ENCODE data around the gene JAML. TPM values are rescaled to one million over a fixed set of nuclear protein-coding genes. Genes with fewer than 3 reads are reported as not detected.

The JAML gene
- polyA plus RNA-seq, 1 donor (not counting 4 experiments of a cell fraction or from before 2014, with no cell fraction given): 0.01 TPM

DNA sequence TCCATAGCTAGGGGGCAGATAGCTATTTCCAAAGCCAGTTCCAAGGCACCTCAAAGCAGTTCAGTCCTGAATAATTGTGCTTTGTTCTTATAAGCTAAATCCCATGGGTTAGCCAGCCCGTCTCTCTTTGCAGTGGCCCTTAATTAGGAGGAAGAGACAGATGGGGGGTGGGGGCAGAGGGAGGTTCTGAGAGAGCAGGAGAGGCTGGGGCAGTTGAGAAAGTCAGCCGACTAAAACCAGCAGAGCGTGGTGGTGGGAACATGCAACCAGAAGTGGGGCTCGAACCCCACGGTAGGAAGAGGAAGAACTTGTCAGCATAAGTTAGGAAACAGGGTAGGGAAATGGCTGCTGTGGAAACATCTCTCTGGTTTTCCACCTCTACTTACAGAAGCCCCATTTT lies 61.3 kb downstream of the JAML start:
- H4K20me1 ChIP-seq (ENCODE audit: control insufficient read depth, extremely low read depth, insufficient read depth, low read length): no peaks in the 10 kb centered on the region
- no peak overlapping the region for H3K4me3 ChIP-seq (ENCODE audit: control insufficient read depth in 2 of 3, extremely low read depth in 1 of 3, insufficient read depth in 2 of 3, low read depth in 1 of 3, low read length in 3 of 3)
- H2AFZ ChIP-seq (ENCODE audit: control insufficient read depth, low read length): no peak overlapping the region
- FAIRE-seq (no peak), DNase-seq (ENCODE audit: low read depth, low spot score) (no peak)
- H3K9ac ChIP-seq (ENCODE audit: control insufficient read depth, extremely low read depth, insufficient read depth, low read length): no peak overlapping the region
- H3K4me2 ChIP-seq (ENCODE audit: control insufficient read depth, extremely low read depth, insufficient read depth, low read depth, low read length): no peak overlapping the region
- TF ChIP-seq, protein P1, sequence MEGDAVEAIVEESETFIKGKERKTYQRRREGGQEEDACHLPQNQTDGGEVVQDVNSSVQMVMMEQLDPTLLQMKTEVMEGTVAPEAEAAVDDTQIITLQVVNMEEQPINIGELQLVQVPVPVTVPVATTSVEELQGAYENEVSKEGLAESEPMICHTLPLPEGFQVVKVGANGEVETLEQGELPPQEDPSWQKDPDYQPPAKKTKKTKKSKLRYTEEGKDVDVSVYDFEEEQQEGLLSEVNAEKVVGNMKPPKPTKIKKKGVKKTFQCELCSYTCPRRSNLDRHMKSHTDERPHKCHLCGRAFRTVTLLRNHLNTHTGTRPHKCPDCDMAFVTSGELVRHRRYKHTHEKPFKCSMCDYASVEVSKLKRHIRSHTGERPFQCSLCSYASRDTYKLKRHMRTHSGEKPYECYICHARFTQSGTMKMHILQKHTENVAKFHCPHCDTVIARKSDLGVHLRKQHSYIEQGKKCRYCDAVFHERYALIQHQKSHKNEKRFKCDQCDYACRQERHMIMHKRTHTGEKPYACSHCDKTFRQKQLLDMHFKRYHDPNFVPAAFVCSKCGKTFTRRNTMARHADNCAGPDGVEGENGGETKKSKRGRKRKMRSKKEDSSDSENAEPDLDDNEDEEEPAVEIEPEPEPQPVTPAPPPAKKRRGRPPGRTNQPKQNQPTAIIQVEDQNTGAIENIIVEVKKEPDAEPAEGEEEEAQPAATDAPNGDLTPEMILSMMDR (optimal IDR thresholded peaks at IDR 0.05 in 1 of 3, IDR thresholded peaks at IDR 0.05 in 1 of 3, conservative IDR thresholded peaks at IDR 0.05 in 1 of 3; ENCODE audit: extremely low read depth in 1 of 3, insufficient read depth in 2 of 3, low read length in 3 of 3): no peak
- TF ChIP-seq EZH2 (IDR thresholded peaks at IDR 0.05; ENCODE audit: low read length): no peak
- dilution Hi-C loops (cut with MboI; ENCODE audit: extremely low pct_ligation_motif_present, low sequenced_read_pairs): no loop called here
- H3K36me3 ChIP-seq (ENCODE audit: control insufficient read depth in 2 of 2, extremely low read depth in 1 of 2, insufficient read depth in 2 of 2, low read length in 2 of 2): no peaks in the 10 kb centered on the region
- H3K9me3 ChIP-seq (ENCODE audit: control insufficient read depth, low read depth, low read length): no peaks in the 10 kb centered on the region
- no peaks in the 10 kb centered on the region for H3K27me3 ChIP-seq (ENCODE audit: control insufficient read depth, extremely low read depth, insufficient read depth, low read length)
- no peaks in the 10 kb centered on the region for H3K9me1 ChIP-seq (ENCODE audit: control insufficient read depth, extremely low read depth, insufficient read depth, low read length)
- no peaks in the 10 kb centered on the region for H3K79me2 ChIP-seq (ENCODE audit: control insufficient read depth, insufficient read depth, low read length)
- H3K4me1 ChIP-seq (ENCODE audit: control insufficient read depth, extremely low read depth, insufficient read depth, low read length): peaks cover 11% of the 10 kb centered on the region
- H3K27ac ChIP-seq (ENCODE audit: control insufficient read depth, insufficient read depth, low read length): no peak overlapping the region

DNA sequence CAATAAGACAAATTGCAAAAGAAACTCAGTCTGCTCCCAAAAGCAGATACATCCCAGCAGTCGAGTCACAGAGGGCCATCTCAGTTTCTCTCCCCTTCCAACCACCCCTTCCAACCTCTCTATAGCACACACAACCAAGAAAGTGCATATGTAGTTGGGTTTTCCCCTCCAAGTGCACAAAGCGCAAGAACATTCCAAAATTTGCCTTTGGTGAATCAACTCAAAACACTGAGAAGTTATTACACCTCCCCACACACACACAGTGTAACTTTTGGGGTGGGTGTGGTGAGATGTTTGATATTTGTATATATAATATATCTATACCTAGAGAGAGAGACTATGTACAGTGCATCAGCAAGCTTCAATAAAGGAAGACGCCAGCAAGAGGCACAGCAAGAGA lies 62.0 kb downstream of the JAML start:
- FAIRE-seq (no peak), DNase-seq (ENCODE audit: low read depth, low spot score) (no peak)
- peaks cover 11% of the 10 kb centered on the region for H3K4me1 ChIP-seq (ENCODE audit: control insufficient read depth, extremely low read depth, insufficient read depth, low read length)
- H3K9ac ChIP-seq (ENCODE audit: control insufficient read depth, extremely low read depth, insufficient read depth, low read length): no peak overlapping the region
- H3K4me3 ChIP-seq (ENCODE audit: control insufficient read depth in 2 of 3, extremely low read depth in 1 of 3, insufficient read depth in 2 of 3, low read depth in 1 of 3, low read length in 3 of 3): no peak overlapping the region
- H3K79me2 ChIP-seq (ENCODE audit: control insufficient read depth, insufficient read depth, low read length): no peaks in the 10 kb centered on the region
- H3K9me3 ChIP-seq (ENCODE audit: control insufficient read depth, low read depth, low read length): no peaks in the 10 kb centered on the region
- no peaks in the 10 kb centered on the region for H3K27me3 ChIP-seq (ENCODE audit: control insufficient read depth, extremely low read depth, insufficient read depth, low read length)
- no peaks in the 10 kb centered on the region for H3K9me1 ChIP-seq (ENCODE audit: control insufficient read depth, extremely low read depth, insufficient read depth, low read length)
- no peak overlapping the region for H2AFZ ChIP-seq (ENCODE audit: control insufficient read depth, low read length)
- H3K27ac ChIP-seq (ENCODE audit: control insufficient read depth, insufficient read depth, low read length): no peak overlapping the region
- dilution Hi-C loops (cut with MboI; ENCODE audit: extremely low pct_ligation_motif_present, low sequenced_read_pairs): no loop called here
- no peaks in the 10 kb centered on the region for H3K36me3 ChIP-seq (ENCODE audit: control insufficient read depth in 2 of 2, extremely low read depth in 1 of 2, insufficient read depth in 2 of 2, low read length in 2 of 2)
- no peak for TF ChIP-seq EZH2 (IDR thresholded peaks at IDR 0.05; ENCODE audit: low read length)
- TF ChIP-seq, protein P1 (optimal IDR thresholded peaks at IDR 0.05 in 1 of 3, IDR thresholded peaks at IDR 0.05 in 1 of 3, conservative IDR thresholded peaks at IDR 0.05 in 1 of 3; ENCODE audit: extremely low read depth in 1 of 3, insufficient read depth in 2 of 3, low read length in 3 of 3): no peak
- no peak overlapping the region for H3K4me2 ChIP-seq (ENCODE audit: control insufficient read depth, extremely low read depth, insufficient read depth, low read depth, low read length)
- H4K20me1 ChIP-seq (ENCODE audit: control insufficient read depth, extremely low read depth, insufficient read depth, low read length): no peaks in the 10 kb centered on the region
